HG02938 (cell line): ENCODE measurements around the gene JMJD1C.

ENCODE experiments used
- ATAC-seq: cut with Tn5 transposase; IDR thresholded peaks from one replicate; pipeline ENCODE4 v1.9.1; 2021; ENCODE audit warnings: mild to moderate bottlenecking, moderate library complexity; ENCODE audit not compliant: unreplicated experiment

JMJD1C gene

DNA sequence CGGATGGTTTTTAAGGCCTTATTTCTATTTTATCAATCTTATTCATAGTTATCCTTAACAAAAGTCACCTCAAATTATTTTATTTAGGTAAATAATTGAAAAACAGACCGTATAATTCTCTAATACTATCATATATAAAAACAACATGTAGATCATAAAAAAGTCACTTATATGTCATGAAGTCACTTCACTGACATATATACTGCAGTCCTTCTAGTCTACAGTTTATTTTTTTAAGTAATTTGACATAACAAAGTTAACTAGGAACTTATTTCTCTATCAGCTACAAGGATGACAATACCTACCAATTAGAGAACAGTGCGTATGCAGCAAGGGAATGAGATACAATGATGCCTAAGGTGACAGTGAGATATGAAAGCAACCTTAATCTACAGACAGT lies 26.2 kb downstream of the JMJD1C start:
- ATAC-seq = no peak

DNA sequence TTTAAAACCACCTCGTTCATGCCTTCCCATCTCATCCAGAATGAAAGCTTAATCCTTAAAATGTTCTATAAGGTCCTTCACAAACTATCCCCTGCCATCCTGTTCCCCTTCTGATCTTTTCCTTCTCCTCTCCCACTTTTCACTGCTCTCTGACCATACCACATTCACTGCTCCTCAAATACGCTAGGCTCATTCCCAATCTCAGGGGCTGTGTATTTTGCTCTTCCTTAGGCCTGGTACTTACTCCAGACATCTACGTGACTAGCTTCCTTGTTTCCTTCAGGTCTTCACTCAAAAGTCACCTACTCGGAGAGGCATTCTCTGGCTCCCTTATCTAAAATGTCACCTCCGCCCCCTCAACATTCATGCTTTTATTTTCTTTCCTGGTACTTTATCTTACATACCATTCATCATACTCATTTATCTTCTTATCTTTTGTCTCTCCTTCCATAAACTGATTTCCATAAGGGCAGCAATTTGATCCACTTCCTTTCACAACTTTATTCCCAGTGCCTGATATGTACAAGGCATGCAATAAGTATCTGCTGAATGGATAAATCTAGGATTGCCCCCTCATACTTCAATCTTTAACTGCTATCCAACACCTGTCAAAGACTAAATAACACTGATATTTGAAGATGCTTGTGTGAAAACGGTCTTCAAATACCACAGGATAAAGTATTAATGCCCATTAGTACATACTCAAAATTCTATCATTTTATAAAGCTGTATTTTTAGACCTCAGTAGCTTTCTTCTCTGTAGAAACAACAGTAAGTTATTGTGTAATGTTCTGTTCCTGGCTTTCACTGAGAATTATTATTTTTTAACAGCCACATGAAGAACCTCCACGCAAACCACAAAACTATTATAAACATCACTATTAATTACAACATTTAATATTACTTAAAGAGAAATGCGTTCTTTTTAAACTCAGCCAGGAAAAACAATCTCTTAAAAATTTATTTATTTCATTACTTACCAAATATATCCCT lies 27.0 kb downstream of the JMJD1C start:
- no peak for ATAC-seq

- ATAC-seq = no peak
These were observed 28.4 kb downstream of the JMJD1C start for GRCh38 chr10:63437116-63437949.

GRCh38 chr10:63436225-63436624 lies 29.6 kb downstream of the JMJD1C start:
- no peak for ATAC-seq

DNA sequence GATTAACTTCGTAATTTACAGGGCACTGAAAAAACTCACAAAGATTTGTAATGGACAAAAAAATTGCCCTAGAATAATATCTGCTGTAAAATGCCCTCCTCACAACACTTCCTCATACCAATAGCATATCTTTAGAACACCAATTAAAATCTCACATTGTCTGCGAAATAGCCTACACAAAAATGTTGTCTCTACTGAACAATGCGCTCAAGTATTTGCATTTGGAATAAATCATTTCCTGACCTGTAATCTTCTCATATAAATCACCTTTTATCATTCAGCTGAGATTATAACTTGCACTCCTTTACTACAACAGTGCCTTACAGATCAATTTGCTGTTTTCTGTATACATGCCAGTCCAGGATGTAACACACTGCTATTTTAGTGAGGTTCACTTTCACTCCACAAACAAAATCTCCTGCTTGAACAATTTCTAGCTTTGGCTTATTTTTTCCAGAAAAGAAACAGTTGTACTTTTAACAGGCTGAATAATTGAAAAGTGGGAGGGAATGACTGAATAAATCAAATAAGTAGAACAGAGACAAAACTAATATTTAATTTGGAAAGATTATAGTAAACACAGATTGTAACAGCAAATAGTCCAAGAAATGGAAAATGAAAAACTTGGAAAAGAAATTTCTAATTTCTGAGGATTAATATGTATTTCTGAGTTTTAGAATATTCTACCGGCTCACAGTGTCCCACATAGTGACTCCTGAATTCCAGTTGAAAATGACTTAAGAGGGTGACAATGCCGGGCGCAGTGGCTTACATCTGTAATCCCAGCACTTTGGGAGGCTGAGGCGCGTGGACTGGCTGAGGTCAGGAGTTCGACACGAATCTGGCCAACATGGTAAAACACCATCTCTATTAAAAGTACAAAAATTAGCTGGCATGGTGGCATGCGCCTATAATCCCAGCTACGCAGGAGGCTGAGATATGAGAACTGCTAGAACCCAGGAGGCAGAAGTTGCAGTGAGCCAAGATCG lies 30.6 kb downstream of the JMJD1C start:
- no peak for ATAC-seq

GRCh38 chr10:63431962-63432797 lies 33.6 kb downstream of the JMJD1C start:
- no peak for ATAC-seq

DNA sequence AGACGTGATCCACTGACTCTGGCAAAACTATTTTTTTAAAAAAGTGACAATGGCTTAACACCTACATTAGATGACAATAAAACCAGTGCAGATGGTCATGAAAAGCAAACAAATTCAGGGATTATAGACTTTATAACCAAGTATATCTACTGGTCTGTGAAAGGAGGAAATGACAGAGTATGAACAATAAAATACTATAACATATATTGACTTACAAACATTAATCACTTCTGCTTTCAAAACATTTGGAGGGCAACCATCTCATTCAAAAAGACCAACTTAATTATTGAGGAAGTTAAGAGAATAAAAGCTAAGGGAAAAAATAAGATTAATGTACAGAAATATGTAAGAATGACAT lies 34.8 kb downstream of the JMJD1C start:
- ATAC-seq = no peak

DNA sequence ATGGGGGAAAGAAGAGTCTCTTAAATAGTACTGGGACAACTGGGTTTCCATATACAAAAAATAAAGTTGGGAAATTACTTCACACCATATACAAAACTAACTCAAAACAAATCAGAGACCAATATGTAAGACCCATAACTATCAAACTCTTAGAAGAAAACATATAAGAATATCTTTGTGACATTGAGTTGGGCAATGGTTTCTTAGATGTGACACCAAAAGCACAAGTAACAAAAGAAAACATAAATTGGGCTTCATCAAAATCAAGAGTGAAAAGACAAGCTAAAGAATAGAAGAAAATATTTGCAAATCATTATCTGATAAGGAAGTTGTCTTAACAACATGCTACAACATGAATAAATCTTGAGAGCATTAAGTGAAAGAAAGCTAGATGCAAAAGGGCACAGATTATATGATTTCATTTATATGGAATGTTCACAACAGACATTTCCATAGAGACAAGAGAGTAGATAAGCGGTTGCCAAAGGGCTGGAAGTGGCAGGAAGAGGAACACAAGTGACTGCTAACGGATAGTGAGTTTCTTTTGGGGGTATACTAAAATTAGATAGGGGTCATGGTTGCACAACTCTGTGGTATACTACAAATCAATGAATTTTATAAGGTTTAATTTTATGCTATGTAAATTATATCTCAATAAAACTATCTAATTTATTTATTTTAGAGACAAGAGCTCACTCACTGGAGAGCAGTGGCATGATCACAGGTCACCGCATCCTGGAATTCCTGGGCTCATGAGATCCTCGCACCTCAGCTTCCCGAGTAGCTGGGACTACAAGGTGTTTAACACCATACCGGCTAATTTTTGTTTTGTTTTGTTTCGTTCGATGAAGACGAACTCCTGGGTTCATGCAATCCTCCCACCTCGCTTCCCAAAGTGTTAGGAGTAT lies 35.4 kb downstream of the JMJD1C start:
- ATAC-seq = no peak

DNA sequence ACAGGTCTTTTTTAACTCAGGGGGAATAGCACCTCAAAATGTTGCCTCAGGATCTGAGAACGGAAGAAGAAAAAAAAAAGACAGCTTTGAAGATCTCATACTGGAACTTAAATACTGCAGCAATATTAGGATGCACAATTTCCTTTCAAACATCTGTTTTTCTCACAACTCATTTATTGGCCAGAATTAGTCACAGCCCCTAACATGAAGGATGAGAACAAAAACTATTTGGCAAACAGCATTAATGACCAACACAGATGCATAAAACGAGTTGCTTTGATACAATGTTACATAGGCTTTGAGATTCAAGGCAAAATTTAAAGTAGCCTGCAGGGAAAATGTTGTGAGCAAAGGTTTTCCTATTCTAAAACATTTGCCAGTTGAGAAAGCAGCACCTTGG lies 36.5 kb downstream of the JMJD1C start:
- ATAC-seq = no peak

DNA sequence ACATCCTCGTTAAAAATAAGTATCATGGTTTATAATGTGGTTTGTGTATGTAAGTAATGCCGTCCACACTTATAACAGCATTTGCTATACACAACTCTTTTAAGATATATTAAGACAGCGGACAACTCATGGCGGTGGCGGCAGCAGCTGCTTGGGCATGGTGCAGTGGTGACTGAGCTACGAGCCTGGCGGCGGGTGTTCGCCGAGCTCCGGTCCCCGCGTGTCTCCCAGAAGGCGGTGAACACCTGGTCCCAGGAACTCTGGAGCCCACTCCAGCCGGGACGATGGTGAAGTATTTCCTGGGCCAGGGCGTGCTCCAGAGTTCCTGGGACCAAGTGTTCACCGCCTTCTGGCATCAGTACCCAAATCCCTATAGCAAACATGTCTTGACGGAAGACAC lies 38.8 kb downstream of the JMJD1C start:
- no peak for ATAC-seq

- no peak for ATAC-seq
These were observed 40.3 kb downstream of the JMJD1C start for GRCh38 chr10:63425512-63425911.

- no peak for ATAC-seq
These were observed 41.2 kb downstream of the JMJD1C start for GRCh38 chr10:63424576-63424975.

DNA sequence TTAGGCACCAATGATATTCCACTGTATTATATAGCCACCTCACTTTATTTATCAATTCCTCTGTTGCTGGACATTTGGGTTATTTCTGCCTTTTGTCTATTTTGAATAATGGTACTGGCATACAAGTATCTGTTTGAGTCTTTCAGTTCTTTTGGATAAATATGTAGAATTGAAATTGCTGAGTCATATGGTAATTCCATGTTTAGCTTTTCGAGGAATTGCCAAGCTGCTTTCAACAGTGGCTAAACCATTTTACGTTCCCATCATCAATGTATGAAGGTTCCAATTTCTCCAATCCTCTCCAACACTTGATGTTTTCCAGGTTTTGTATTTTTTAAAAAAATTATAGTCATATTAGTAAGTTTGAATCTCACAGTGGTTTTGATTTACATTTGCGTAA lies 42.3 kb downstream of the JMJD1C start:
- no peak for ATAC-seq

GRCh38 chr10:63421591-63421990 lies 44.2 kb downstream of the JMJD1C start:
- peak; percentile 96 for ATAC-seq

GRCh38 chr10:63416376-63416775 lies 49.4 kb downstream of the JMJD1C start:
- ATAC-seq = no peak

- no peak for ATAC-seq
These were observed 50.0 kb downstream of the JMJD1C start for GRCh38 chr10:63415640-63416244.

GRCh38 chr10:63414481-63415260 lies 51.1 kb downstream of the JMJD1C start:
- no peak for ATAC-seq

DNA sequence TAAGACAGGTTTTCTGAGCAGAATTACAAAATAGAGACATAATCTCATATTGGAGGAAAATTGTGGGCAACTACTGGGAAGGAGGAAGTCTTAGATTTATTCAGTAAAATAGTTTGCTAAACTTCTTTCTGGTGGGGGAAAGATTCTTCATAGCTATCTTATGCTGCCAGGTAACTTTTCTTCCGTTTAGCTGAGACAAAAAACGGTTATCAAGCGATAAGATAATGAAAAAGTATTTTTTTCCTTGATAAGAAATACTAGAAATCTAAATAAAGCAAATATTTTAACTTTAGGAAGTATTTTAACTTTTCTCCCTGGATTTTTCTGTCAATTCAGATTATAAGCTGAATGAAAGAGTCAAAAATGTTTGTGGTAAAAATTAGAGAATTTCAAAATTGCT lies 52.3 kb downstream of the JMJD1C start:
- no peak for ATAC-seq
